Germinal center (tissue), 1 donor: ENCODE measurements around the gene MMS19.
A peak's percentile ranks its signal among the peaks of the same experiment; 100 is the strongest.
"Not testable (repeated sequence)": the region's sequence is repeated elsewhere in the genome, so short reads cannot be mapped to it uniquely, and the experiment has no call there.

Source experiments
- DNase-seq: peaks from one replicate; pipeline ENCODE4 v3.0.0; 2012; ENCODE audit warnings: mixed read lengths, low spot score

The MMS19 gene

GRCh38 chr10:97503406-97503805, 5.2 kb upstream of the MMS19 start:
- no peak for DNase-seq

DNA sequence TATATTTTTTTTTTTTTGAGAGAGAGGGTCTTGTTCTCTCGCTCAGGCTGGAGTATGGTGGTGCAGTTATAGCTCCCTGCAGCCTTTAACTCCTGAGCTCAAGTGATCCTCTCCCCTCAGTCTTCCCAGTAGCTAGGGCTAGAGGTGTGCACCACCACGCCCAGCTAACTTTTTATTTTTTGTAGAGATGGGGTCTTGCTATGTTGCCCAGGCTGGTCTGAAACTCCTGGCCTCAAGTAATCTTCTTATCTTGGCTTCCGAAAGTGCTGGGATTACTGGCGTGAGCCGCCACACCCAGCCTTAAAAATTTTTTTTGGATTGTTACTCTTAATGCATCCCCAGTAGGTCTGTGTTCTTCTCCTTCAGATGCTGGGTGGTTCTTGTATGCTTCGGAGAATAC, 4.7 kb upstream of the MMS19 start:
- no peak for DNase-seq

DNA sequence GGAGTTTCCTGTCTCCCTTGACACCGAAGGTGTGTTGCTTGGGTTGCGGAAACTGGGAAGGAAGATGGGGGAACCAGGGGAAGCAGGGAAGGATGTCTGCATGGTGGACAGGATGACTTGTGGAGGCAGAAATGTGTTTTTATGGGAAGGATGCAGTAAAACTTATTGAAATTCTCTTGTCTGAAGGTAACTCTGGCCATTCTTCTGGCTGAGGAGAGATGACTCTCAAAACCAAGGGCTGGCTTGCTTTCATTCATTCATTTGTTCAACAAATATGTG, 2.0 kb upstream of the MMS19 start:
- DNase-seq, result no peak

DNA sequence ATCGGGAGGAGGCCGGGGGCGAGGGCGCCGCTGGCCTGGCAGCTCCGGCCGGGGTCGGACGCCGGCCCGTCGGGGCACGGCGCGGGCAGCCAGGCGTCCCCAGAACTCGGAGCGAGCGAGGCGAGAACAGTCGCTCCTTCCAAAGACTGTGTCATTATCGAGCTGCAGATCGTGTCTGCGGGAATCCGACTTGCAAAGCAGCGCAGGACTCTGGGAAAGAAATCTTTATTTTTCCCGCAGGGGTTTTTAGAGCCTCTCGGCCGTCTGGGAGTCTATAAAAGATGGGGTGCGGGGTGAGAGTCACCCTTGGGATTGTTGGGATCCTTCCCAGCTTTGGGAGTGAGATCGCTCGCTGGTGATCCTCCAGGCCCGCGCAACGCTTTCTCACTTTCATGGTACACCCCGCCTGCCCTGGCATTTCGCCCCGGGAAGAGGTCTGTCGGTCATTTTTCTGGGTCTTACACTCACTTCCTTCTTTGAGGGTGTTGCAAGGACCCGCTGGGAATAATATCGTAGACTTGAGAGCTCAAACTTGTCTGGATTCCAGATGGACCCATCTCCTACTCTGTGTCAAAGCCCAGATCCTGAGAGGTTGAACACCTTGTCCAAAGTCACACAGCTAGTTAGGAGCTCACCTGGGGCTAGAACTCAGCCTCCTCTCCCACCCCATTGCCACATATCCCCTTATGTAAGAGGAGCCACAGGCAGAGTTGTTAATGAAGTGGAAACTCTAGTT, 1.5 kb upstream of the MMS19 start:
- DNase-seq, result no peak

GRCh38 chr10:97498841-97499560, 779 bp upstream of the MMS19 start, which contains the start of gene UBTD1:
Gene UBTD1 (plus strand): TSS chr10:97498924. CDS start chr10:97499204, 280 bp downstream.
- peak; percentile 40 for DNase-seq

- DNase-seq, result peak; percentile 78
Measured at GRCh38 chr10:97497572-97498075, 598 bp downstream of the MMS19 start.

DNA sequence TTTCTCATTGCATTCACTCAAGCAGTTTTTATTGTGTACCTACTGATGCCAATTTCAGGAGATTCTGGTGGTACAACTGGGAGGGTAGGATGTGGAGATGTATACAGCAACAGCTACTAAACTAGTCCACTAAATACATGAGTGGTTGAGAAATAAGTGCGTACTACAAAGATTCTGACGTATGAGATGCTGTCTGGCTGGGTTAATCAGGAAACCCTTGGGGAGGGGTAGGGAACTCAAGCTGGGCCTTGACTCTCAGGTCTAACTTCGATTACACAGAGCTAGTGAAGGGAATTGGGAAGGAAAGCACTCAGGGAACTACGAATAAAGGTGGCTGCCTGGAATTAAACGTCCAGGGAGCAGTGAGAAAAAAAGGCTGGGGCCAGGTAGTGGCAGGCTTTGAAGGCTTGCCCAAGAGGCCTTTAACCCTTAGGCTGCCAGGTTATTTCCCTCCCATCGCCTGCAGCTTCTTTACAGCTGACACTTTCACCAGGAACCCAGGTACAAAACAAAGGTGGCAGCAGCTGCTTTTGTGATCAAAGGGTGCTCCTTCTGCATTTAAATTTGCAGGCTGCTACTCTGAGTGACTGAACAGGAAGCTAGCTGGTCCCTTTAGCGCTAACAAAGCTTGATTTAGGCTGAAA, 3.2 kb downstream of the MMS19 start:
- DNase-seq, result no peak

DNA sequence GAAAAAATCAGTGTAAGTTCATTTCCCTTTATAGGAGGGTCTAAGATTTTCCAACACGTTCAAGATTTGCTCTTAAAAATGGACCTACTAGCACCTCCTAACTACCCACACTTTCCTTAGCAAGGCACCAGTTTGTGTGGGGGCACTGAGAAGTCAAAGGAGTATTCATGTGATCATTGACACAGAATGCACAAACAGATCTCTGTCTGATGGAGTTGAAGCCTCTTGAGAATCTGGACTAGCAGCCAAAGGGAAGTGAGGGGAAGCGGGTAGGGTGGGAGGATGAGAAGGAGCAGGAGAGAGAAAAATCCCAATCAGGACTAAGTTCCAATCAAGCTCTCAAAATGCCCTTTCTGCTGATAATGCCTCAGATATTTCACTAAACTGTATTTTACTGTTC, 4.1 kb downstream of the MMS19 start:
- DNase-seq, result no peak

DNA sequence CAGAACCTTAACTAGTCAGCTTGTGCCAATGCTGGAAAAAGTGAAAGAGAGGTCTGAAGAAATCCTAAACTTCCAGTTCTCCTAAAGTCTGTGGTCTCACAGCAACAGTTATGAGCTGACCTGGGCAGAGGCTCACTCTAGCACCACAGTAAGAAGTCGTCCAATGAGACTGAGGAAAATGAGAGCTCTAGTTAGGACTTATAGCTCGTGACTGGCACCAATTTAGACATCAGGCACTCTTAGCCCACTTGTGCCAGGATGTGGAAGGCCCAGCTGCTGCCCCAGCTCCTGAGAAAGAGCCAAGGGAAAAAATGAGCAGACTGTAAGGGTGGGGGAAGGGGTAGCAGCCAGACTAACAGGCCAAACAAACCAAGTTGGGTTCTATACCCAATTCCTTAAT, 7.6 kb downstream of the MMS19 start:
- no peak for DNase-seq

GRCh38 chr10:97485647-97486281, 12.5 kb downstream of the MMS19 start:
- DNase-seq, result no peak

DNA sequence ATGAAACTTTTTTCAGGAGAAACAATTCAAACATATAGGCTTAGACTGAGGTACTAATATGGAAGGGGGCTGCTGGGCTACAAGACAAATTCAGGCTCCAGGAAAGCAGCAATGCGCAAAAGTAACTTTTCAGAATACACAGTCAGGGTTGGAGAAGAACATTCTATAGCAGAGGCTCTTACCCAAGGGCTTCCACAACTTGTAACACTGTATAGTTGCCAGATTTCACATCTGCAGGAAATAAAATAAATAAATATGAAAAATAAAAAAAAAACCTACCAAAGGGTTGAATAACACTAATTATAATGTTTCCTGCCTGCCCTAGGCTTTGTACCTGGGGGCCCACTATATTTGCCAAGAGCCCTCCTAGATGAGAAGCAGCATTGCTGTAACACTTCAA, 14.3 kb downstream of the MMS19 start:
- DNase-seq, result no peak

DNA sequence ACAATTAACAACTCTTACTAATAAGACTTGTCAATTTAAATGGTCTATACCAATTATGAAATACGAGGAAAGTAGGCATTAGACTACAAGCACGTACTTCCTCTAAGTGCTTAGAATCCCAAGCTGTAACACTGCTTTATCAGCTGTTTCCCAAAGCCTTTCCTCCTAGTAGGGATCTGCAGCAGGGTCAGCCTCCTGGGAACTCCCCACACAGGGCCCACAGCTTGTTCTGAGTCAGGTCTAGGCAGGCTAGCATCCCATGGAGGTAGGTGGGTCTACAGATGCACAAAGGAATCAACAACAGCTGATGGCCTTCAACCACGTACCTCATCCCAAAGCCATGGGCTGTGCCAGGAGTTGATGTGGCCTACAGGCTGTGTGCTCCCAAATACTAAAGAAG, 14.7 kb downstream of the MMS19 start:
- no peak for DNase-seq

GRCh38 chr10:97482381-97482780, 15.8 kb downstream of the MMS19 start:
- DNase-seq, result no peak

DNA sequence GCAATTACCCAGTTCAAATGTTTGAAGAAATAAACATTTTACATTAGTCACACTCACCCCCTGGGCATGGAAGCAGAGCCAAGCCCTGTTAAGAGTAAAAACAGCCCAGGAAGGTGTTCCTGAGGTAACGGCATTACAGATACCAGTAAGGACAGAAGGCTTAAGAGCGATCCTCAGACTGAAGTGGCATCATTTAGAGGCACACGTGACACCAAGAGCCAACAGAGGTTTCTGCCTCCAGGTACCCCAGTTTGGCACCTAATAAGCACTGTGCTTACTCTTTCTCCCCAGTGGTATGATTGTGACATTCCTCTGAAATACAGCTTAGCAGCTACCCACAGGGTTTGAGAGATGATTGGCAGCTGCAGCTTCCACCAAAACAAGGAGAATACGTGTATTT, 17.2 kb downstream of the MMS19 start:
- no peak for DNase-seq

DNA sequence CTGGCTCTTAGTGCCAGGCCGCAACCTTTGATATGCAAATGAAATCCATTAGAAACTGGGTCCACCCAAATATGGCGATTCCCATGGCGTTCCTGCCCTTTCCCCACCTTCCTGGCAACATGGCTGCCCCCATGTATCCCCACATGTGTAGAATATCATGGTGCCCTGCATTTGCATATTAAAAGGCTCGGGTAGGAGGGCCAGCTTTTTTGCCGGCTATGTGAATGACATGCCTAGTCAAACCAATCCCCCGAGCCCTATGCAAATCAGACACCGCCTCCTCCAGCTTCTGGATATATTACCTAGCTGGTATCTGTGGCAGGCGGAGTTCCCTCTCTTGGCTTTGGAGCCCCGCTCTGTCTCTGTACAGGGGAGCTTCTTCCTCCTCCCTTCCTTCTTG, 18.3 kb downstream of the MMS19 start:
- DNase-seq, result no peak

DNA sequence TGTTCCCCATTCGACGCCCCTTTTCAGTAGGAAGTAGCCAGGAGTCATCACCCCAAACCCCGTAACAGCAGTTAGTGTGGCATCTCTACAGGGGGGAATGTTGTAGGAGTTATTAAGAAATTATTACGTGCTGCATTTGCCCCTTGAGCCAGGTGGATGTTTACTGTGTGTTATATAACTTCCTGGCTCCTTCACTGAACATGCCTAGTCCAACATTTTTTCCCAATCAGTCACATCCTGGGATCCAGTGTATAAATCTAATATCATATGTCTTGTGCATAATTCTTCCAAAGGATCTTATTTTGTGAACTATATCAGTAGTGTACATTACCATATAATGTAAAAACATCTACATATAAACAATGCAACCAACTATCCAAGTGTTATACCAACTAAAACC, 18.8 kb downstream of the MMS19 start:
- DNase-seq, result not testable (repeated sequence)

GRCh38 chr10:97475936-97476594, 22.2 kb downstream of the MMS19 start:
- DNase-seq, result no peak

- DNase-seq, result no peak
Measured at GRCh38 chr10:97474918-97475317, 23.3 kb downstream of the MMS19 start.

GRCh38 chr10:97468781-97469180, 29.4 kb downstream of the MMS19 start:
- DNase-seq, result not testable (repeated sequence)

DNA sequence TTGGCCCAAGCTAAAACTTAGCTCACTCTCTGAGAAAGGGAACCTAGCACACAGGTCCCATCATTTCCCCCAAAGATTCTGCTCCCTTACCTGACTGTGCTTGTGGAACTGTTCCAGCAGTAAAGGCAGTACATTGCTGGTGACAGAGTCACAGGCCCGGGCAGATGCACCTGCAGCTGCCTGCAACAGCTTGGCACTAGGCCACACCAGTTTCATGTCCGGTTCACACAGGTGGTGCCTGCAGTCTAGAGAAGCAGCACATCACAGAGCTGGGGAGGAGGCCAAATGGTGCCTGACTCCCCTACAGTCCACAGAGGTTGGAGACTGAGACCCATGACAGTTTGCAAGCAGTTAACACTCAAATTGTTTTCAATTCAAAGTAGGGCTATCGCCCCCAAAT, 30.1 kb downstream of the MMS19 start:
- no peak for DNase-seq

GRCh38 chr10:97466755-97467154, 31.5 kb downstream of the MMS19 start:
- DNase-seq, result no peak

GRCh38 chr10:97465982-97466381, 32.2 kb downstream of the MMS19 start:
- no peak for DNase-seq
